Cerebellar nuclear complex (tissue), 1 donor: ENCODE results near the gene COL5A1.
"Not testable (repeated sequence)": the region's sequence is repeated elsewhere in the genome, so short reads cannot be mapped to it uniquely, and the experiment has no call there.

Source experiments
- DNase-seq, 2 experiments: peaks; one replicate each; lab custom pipeline; 2025; lab: John Stamatoyannopoulos, UW

COL5A1 gene

GRCh38 chr9:134657666-134658377, 16.2 kb downstream of the COL5A1 start:
- no peak for DNase-seq

DNA sequence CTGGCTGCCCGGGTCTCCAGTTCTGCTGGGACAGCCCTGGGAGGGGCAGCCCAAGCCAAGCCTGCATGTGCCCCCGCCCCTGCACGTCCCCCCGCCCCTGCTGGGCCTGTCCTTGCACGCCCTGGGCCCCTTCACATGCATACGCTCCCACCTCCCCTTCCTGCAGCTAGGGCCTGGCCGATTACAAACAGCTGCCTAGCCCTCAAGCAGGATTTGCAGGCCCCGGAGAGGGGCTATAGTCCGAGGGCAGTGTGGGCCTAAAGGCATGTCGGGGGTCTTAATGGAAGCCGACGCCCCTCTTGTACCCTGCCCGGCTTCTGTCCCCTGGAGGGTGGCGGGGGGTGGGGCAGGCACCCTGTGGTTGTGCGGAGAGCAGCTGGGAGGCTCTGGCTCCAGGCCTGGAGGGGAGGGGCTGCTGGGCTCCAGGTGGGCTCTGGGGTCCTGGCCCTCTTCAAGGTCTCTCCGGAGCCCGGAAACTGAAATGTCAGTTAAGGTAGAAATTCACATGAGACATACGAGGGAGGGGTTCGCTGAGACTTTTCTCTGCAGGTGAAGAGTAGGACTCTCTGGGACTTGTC, 16.9 kb downstream of the COL5A1 start:
- DNase-seq = no peak

- DNase-seq = no peak
These were observed 18.1 kb downstream of the COL5A1 start for GRCh38 chr9:134659688-134660131.

DNA sequence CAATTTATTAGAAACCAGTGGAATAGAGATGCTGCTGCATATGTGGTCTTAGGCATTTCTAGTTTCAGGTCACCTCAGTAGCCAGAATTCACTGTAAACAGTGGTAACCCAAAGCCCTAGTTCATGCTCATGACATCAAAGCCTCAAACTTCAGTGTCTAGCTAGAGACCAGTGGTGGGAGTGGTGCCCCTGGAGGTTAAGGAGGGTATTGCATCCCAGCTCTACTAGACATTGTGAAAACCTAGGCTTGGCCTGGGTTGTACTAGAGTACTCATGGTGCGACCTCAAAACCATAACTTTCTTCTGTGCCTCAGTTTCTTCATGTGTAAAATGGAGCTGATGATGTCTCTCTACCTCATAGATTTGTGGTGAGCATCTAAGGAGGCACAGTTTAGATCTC, 18.8 kb downstream of the COL5A1 start:
- DNase-seq = no peak

GRCh38 chr9:134661299-134661698, 19.7 kb downstream of the COL5A1 start:
- DNase-seq = no peak

DNA sequence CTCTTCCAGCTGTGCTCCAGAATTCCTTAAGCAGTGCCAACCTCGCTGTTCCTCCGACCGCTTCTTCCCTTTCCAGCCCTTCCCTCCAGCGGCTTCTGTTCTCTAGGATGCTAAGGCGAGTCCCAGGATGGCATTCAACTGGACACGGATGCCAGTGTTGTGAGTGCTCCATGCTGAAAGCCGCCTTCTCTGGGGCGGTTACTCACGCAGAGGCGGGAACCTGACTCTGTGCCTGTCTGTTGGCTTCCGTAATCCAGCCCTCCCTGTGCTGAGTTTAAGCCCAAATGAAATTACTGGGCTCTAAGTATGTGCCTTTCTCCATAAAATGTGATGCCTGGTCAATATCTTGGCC, 20.2 kb downstream of the COL5A1 start:
- no peak for DNase-seq

DNA sequence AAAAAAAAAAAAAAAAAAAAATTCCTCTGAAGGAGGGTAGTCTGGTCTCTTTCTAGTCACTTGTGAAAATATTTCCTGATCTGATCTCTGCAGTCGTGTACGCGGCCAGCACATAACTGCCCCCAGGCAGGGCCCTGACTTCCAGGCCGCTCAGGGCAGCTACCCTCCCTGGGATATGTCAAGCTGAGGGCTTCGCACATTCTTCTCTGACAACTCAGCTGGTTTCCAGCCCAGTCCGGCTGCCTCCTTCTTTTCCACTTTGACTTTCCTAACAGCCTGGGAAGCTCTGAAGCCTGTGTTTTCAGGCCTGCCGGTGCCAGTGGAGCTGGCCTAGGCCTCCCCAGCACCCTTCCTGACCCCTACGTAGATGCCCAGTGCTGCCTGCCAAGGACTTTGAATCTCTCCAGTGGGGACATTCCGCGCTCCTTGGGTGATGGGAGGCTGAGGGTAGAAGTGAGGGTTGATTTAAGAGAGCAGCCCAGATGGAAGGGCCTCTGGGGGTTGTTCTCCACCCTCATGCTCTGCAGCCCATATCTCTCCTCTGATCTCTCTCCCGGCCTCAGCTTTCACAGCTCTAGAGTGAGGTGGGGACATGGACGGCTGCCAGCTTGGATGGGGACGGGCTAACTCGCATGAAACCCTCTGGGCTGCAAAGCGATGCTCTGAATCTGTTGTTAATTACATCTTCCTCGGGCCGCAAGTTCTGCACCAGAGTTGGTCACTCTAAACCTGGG, 20.7 kb downstream of the COL5A1 start:
- DNase-seq = no peak

GRCh38 chr9:134663084-134663483, 21.5 kb downstream of the COL5A1 start:
- no peak for DNase-seq

GRCh38 chr9:134663753-134664415, 22.3 kb downstream of the COL5A1 start:
- DNase-seq = no peak

DNA sequence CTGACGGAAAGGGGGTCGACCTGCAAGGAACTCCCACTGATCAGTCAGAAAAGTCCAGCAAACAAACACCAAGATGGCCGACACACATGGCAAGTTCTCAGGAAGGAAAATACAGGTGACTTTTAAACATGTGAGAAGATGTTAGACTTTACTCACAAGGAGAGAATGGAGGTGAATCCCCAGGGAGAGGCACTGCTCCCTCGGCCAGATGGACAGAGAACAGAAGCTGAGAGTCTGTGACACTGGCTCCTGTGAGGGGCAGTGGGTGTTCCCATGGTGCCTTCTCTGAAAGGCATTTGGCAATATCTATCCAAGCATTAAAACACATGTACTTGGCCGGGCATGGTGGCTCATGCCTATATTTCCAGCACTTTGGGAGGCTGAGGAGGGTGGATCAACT, 22.8 kb downstream of the COL5A1 start:
- DNase-seq = no peak

GRCh38 chr9:134666208-134666607, 24.6 kb downstream of the COL5A1 start:
- no peak for DNase-seq

DNA sequence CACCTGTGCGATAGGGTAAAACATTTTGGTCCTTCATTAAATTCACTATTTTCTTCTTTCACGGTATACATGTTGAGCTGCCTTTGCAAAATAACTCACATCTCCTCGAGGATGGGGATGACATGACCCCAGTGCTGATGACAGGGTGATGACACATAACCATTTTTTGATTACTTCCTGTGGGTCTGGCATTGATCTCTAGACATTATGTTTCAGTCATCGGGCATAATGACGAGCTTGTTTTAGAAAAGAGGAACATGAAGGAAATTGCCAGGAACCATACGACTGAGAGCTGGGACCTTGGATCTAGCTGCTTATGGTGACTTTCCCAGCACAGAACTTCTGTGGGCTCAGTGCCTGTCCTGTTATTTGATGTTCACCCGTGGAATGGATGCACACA, 25.2 kb downstream of the COL5A1 start:
- no peak for DNase-seq

GRCh38 chr9:134668977-134669376, 27.4 kb downstream of the COL5A1 start:
- DNase-seq = not testable (repeated sequence)

- DNase-seq = no peak
These were observed 27.9 kb downstream of the COL5A1 start for GRCh38 chr9:134669399-134669955.

GRCh38 chr9:134670042-134670525, 28.5 kb downstream of the COL5A1 start:
- no peak for DNase-seq

DNA sequence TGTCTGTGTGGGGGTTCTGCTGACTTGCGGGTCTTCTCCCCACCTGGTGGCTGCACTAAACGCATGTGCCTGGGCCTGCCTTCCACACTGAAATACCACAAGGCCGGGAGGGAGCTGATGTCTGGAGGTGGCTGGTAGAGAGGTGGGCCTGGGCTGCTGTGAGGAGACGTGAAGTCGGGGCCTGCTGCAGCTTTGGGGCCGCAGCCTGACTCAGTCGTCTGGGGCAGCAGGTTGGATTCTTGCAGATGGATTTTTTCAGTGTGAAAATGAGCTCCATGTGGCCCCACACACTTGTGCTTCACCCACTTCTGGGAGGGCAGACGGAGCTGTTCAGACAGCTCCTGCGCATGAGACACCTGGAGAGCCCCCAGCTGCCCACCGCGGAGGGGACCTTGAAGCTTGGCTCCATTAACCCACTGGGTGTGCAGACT, 29.3 kb downstream of the COL5A1 start:
- no peak for DNase-seq

- no peak for DNase-seq
These were observed 29.9 kb downstream of the COL5A1 start for GRCh38 chr9:134671341-134672113.

GRCh38 chr9:134676361-134676760, 34.8 kb downstream of the COL5A1 start:
- DNase-seq = no peak

DNA sequence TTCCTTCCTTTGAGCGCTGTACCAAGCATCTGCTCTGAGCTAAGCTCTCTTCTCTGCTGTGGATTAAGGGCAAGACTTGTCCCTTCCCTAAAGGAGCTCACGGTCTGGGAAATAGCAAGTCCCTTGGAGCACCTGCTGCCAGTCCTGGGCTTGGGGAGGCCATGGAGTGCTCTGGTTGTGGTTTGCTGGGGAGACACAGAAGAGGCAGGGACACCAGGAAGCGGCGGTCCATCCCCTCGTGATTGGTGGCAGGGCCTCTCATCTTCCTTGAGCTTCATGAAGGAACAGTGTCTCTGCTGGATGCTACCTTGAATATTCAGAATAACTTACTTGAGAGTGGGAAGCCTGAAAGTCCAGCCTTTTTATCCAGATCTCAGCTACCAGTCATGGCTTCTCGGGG, 35.3 kb downstream of the COL5A1 start:
- no peak for DNase-seq

DNA sequence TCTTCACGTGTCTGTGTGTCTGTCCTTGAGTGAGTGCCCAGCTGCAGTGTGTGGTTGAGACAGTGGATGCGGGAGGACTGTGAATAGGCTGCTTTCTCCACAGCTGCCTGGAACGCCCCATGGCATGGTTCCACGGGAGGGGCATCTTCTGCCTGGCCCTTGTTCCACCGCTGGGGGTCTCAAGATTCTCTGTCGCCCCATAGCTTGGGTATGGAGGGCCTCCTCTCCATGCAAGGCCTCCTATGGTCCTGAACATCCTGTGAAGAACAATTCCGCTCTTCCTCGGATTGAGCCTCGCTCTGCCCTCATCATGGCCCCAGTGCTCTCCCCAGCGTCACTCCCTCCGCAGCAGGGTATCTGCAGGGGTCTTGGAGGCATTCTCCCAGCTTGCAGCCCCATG, 36.1 kb downstream of the COL5A1 start:
- no peak for DNase-seq

DNA sequence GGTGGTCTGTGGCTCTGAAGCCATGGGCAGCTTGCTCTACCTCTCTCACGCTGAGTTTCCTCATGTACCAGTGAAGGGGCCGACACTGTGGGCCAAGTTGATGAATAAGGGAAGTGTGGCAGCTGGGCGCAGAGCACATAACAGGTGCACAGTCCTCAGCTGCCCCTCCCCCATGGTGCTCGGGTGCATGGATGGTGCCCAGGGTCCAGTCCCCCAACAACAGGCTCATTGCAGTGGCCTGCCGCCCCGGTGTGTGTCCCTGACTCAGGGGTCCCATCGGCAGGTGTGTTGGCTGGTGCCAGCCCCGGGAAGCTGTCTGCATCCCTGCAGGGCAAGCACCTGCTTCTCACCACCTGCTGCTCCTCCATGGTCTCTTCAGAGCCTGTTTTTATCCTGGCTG, 36.6 kb downstream of the COL5A1 start:
- DNase-seq = no peak
